Fibroblast of the aortic adventitia (primary cell): ENCODE measurements around the gene VANGL2. TPM values are rescaled to one million over a fixed set of nuclear protein-coding genes. Genes with fewer than 3 reads are reported as not detected.
A peak's percentile ranks its signal among the peaks of the same experiment; 100 is the strongest.

Source experiments
- DNase-seq: peaks from one replicate; pipeline ENCODE4 v3.0.0-alpha.2; 2010; ENCODE audit warnings: low read depth
- H3K4me3 ChIP-seq: 2 replicates; pipeline ENCODE4 v1.5.1; 2011; ENCODE audit warnings: low read depth, mild to moderate bottlenecking, control low read depth, low read length, moderate library complexity
- total RNA-seq: library from RNA; depleted of rRNA; stranded (reverse); fragments of >200 nt; gene quantifications from 2 replicates; pipeline ENCODE4 v1.2.3, GENCODE V29; 2012; ENCODE audit warnings: low replicate concordance
- TF ChIP-seq, protein P1 (sequence below): IDR thresholded peaks from 2 replicates; pipeline ENCODE4 v1.5.1; 2011; ENCODE audit warnings: mild to moderate bottlenecking, low read length, control low read depth, inconsistent platforms; ENCODE audit not compliant: insufficient read depth

The VANGL2 gene
- total RNA-seq, 1 donor, result not detected

- H3K4me3 ChIP-seq, result no peak overlapping the region
- DNase-seq, result no peak
- TF ChIP-seq, protein P1, sequence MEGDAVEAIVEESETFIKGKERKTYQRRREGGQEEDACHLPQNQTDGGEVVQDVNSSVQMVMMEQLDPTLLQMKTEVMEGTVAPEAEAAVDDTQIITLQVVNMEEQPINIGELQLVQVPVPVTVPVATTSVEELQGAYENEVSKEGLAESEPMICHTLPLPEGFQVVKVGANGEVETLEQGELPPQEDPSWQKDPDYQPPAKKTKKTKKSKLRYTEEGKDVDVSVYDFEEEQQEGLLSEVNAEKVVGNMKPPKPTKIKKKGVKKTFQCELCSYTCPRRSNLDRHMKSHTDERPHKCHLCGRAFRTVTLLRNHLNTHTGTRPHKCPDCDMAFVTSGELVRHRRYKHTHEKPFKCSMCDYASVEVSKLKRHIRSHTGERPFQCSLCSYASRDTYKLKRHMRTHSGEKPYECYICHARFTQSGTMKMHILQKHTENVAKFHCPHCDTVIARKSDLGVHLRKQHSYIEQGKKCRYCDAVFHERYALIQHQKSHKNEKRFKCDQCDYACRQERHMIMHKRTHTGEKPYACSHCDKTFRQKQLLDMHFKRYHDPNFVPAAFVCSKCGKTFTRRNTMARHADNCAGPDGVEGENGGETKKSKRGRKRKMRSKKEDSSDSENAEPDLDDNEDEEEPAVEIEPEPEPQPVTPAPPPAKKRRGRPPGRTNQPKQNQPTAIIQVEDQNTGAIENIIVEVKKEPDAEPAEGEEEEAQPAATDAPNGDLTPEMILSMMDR, result no peak
These were observed 27.3 kb downstream of the VANGL2 start for GRCh38 chr1:160427625-160428024.

GRCh38 chr1:160428053-160428452, 27.7 kb downstream of the VANGL2 start:
- no peak overlapping the region for H3K4me3 ChIP-seq
- no peak for DNase-seq
- TF ChIP-seq, protein P1, result no peak

GRCh38 chr1:160428655-160429054, 28.3 kb downstream of the VANGL2 start:
- TF ChIP-seq, protein P1, result peak; percentile 57
- no peak overlapping the region for H3K4me3 ChIP-seq
- peak; percentile 56 for DNase-seq

GRCh38 chr1:160429125-160429561, 28.8 kb downstream of the VANGL2 start:
- TF ChIP-seq, protein P1, result no peak
- no peak for DNase-seq
- H3K4me3 ChIP-seq, result no peak overlapping the region

DNA sequence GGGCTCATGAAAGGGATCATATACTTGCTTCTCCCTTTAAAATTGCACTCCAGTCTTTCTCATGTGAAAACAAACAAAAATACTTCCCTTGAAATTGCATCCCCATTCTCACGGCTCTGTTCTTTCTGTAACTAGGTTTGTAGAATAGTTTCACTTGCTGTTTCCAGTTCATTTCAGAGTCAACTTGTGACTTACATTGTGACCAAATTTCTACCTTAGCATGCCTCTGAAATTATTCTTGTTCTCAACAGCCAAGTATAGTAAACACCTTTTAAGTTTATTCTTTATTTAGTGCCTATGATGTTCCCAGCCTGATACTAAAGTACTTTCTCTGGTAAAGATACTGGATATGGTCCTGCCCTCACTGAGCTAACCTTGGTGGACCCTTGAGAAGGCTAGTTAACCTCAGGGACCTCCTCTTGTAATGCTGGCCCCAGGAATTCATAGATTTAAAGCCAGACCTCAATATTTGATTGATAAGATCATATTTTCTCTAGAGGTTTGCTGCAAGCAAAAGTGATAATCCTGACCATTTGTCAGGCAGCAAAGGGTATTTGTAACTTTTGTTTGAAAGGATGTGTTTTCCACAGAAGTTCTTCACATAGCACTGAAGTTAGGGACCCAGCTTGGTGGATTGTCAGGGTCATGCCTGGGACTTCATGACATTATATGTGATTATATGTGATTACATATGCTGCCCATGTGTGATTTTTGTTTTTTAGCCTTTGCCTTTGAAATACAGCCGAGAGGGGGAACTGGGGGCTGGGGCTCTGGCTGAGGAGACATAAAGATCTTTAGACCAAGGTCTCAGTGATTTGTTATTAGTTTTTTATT, 29.6 kb downstream of the VANGL2 start:
- no peak for DNase-seq
- no peak overlapping the region for H3K4me3 ChIP-seq
- TF ChIP-seq, protein P1, result no peak

DNA sequence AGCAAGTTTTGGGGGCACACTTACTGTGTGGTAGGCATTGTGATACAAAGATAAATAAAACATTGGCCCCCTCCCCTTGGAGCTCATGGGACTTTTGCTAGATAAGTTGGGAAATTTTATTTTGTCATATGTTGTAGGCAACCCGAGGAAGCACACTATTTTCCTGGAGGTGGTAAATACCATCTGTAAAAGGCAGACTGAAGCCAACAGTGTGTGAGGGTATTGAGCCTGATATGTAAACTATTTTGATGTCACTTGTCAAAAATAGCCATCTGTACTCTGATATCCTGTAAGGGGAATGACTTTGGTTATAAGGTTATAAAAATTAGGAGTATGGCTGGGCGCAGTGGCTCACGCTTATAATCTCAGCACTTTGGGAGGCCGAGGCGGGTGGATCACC, 30.6 kb downstream of the VANGL2 start:
- no peak overlapping the region for H3K4me3 ChIP-seq
- TF ChIP-seq, protein P1, result no peak
- no peak for DNase-seq

DNA sequence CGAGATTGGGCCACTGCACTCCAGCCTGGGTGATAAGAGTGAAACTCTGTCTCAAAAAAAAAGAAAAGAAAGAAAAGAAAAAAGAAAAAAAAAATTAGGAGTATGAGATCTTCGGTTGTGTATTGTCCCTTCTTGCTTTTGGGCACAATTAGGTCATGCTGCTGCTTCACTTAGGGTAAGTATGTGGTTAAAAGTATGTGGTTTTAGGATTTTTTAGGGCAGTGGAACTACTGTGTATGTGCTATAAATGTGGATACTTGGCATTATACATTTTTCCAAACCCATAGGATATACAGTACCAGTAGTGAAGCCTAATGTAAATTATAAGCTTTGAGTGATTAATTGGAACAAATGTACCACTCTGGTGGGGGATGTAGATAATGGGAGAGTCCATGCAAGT, 31.2 kb downstream of the VANGL2 start:
- TF ChIP-seq, protein P1, result no peak
- H3K4me3 ChIP-seq, result no peak overlapping the region
- DNase-seq, result no peak
